Ammon's horn (tissue), 1 donor: ENCODE measurements around the gene ADD1.
A peak's percentile ranks its signal among the peaks of the same experiment; 100 is the strongest.

Experiments used
- DNase-seq: peaks from one replicate; pipeline ENCODE4 v3.0.0-alpha.2; 2016; ENCODE audit warnings: low spot score

Gene ADD1

DNA sequence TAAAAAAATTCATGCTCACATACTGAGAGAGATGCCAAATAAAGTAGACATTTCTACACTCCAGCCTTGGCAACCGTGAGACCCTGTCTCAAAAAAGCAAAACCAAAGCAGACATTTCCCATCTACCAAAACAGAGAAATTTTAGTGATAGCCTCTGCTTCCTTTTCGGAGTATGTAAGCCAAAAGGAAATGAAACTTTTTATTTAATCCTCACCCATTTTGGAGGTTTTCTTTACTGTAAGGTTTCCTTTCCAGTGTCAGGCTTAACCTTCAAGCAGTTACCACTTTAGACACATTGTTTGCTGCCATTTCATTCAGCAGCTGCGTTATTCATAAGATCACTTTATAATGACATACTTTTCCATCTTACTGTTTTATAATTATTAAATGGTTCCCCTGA, 15.9 kb downstream of the ADD1 start:
- no peak for DNase-seq

DNA sequence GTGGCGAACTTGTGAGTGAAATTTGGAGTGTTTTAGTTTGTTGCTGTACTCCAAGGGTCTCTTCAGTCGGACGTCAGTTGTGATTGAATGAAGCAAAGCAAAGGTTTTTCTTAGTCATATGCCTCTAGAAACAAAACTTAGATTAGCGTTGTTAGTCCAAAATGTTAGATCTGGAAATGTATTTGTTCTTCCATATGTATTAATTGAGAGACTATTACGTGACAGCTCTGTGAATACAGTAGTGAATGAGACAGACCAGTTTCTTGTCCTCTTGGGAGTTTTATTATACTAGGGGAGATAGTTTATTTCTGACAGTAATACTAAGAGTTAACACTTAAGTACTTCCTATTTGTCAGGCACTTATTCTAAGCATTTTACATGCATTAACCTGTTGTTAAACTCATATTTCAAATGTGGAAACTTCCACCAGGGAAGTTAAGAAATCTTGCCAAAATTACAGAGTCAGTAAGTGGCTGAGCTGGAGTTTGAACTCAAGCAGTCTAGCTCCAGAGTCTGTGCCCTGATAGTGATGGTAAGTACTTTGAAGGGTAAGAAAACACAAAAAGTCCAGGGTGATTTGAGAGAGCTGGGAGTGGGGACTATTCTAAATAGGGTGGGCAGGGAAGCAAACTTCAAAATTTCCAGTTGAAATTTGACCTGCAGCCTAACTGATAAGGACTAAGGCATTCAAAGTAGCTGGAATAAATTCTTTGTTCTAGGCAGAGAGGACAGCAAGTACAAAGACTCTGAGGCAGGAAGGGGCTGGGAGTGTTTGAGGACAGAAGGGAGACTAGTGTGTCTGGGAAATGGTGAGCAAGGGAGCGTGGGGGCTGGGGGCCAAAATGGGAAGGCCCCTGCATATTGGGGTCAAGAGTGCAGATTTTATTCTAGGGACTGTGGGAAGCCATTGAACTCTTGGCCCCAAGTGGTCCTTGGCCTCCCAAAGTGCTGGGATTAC, 17.0 kb downstream of the ADD1 start:
- no peak for DNase-seq

DNA sequence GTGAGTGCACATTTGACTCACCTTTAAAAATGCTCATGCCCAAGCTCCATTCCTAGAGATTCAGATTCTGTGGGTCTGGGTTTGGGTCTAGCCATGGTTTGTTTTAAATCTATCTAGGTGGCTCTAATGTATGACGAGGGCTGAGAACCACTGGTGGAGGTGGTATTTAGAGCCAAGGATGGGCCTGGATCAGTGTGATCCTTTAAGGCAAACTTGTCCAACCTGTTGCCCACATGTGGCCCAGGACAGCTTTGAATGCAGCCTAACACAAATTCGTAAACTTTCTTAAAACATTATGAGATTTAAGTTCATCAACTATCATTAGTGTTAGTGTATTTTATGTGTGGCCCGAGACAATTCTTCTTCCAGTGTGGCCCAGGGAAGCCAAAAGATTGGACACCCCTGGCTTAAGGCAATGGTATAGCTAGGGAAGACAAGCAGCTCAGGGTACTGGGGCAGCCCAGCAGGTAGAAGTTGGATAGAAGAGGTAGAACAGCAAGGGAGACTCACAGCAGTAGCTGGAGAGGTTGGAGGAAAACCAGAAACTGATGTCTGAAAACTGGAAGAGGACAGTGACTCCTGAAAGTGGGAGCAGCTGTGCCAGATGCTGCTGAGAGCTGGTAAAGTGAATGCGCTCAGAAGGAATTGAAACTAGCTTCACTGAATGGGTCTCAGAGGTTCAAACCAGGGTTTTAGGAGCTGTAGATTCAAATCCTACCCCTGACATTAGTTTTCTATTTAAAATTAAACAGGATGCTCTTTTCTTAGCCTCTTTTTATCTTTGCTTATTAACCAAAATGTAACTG, 18.2 kb downstream of the ADD1 start:
- no peak for DNase-seq

DNA sequence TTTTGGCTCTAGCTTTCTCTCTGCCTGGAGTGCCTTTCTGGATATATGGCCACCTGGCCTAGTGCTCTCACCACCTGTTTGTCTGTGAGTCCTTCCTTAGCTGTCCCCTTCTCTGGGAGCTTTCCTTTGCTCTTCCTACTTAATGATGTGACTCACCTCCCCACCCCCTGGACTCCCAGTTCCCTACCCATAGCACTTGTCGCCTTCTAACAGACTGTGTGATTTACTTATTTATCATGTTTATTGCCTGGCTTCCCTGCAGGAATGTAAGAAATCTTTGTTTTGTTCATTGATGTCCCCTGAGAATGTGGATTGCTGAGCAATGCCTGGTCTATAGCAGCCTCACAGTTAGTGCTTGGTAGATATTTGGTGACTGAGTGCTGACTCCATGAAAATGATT, 18.9 kb downstream of the ADD1 start:
- no peak for DNase-seq

DNA sequence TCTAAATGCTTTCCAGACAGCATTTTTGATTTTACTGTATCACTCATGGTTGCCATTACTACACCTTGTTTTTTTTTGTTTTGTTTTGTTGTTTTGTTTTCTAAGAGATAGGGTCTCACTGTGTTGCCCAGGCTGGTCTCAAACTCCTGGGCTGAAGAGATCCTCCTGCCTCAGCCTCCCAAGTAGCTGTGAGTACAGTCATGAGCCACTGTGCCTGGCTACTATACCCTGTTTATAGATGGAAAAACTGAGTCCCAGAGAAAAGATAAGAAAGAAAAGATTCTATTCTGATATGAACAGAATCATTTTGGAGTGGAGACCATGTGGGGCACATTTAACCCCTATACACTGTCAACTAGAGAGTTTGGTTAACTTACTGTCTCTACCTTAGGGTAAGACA, 20.0 kb downstream of the ADD1 start:
- DNase-seq: no peak

DNA sequence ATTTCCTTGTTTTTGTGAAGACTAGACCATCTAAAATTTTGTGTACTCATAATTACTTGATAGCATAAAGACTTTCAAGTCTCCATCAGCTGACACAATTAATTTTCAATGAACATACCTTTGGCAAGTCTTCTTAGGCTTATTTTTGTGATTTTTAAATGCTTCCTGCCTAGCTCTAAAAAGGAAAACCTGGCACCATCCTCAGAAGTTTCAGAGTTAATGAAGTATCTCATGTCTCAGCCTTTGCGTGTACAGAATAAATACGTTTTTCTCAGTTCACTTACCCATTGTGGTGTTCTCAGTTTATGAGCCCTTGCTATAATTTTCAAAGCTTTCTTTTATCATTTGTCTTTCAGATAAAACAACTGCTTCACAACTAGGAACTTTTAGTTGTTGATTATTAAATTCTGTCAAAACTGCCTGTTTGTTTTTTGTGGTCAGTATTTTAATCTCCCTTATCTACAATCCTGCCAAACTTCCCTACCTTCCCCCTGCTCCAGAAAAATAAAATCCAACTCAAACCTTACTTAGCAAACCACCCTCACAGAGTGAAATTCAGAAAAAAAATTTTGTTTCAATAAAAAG, 21.6 kb downstream of the ADD1 start:
- DNase-seq: no peak

DNA sequence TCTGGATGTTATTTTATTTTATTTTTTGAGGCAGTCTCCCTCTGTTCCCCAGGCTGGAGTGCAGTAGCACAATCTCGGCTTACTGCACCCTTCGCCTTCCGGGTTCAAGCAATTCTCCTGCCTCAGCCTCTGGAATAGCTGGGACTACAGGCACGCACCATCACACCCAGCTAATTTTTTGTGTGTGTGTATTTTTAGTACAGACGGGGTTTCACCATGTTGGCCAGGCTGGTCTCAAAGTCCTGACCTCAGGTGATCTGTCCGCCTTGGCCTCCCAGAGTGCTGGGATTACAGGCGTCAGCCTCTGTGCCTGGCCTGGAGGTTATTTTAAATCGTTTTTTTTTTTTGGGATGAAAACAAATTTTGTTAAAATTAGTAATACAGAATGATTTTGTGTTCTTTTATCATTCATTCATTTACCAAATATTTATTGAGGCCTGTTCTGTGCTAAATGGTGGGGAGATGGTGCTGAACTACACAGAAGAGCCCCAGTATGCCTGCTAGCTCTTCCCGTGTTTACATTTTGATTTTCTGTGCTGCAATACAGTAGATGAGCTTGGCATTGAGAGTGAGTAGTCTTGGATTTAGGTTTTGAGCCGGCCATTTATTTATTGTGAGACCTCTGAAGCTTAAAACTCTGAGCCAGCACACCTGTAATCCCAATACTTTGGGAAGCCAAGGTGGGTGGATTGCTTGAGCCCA, 22.7 kb downstream of the ADD1 start:
- DNase-seq: no peak

DNA sequence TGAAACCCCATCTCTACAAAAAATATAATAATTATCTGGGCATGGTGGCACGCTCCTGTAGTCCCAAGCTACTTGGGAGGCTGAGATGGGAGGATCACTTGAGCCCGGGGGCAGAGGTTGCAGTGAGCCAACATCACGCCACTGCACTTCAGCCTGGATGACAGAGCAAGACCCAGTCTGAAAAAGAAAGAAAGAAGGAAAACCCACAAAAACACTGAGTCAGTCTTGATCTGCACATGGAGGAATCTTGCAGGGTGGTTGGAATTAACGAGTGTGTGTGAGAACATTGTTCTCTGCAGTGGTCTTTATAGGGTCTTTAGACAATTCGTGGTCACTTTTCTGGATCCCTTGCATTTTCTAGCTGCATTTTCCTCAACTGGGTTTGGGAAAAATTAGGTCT, 23.2 kb downstream of the ADD1 start:
- no peak for DNase-seq

DNA sequence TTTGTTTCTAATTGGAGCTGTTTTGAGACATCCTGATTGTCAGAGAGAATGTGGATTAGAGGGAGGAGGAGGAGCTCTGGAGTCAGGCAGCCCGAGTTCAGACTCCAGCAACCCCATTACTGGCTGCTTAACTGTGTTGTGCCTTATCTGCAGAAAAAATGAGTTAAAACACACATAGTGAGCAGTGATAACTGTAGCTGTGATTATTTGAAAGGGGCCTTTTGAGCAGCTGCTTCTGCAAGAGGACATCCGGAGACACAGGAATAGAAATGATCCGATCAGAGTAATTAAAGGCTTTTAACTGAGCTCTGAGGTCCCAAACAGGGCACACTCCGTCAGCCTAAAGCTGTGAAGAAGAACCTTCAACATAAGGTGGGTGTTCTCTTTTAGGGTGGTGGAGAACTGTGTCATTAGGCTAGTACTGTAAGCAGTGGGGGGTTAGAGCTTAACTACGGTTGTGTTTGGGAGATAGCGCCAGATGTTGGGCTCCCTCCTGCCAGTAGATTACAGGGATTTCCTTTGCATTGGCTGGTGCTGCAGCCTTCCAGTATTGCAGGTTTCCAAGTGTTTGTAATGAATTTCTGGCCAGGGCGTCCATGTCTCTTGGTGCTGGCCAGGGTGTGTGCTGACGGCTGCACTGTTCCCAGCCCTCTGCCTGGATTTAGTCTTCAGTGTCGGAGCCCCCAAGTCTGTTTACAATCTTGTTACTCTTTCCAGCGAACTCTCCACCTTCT, 24.3 kb downstream of the ADD1 start:
- DNase-seq: no peak

DNA sequence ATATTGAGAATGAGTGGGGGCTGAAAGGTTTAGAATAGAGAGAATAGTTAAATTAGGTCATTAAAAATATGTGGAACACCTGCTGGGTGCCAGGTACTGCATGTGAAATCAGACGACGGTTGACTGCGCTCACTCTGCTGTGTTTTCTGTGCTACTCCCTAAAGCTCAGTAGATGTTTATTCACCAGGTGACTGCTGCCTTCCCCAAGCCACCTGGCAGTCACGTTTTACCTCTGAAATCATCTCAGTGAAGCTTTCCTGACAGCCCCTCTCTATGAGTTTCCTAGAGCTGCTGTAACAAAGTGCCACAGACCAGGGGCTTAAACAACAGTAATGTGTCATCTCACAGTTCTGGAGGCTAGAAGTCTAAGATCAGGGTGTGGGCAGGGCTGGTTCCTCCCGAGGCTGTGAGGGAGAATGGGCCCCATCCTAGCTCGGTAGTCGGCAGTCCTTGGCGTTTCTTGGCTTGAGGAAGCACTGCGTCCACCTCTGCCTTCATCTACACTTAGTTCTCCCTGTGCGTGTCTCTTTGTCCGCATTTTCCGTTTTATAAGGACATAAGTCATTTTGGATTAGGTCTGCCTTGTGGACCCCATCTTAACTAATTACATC, 25.3 kb downstream of the ADD1 start:
- no peak for DNase-seq

DNA sequence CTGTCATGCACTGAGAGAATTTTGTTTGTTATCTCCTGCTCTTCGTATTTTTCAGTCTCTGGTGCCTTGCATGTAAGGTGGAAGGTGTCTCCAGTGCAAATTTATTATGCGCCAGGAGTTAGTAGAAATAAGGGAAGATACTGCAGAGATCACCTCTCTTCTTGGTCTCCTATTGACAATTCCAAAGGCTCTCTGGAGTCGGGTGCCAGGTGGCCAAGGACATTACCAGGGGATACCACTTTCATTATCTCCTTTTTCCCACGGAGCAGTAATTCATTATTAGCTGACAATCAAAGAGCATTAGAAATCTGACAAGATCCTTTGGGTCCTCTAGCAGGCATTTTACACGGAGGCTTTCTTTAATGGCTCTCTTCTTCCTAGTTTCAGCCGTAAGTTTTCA, 26.0 kb downstream of the ADD1 start:
- DNase-seq: no peak

DNA sequence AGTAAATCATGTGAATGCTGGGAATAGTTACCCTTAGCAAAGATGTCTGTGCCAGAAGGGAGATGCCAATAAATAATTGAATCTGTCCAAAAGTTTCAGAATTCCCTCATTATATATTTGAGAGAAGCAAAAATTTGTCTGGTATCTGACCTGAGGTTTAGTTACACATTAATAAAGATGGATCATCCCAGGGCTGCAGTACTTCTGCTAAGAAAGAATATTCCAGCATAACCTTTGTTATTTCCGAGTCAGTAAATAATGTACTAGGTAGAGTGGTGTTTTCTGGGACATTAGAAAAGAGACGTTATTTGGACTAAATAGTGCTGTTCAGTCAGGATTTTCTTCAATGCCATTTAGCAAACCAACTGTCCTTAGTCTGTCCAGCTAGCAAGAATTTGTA, 26.4 kb downstream of the ADD1 start:
- DNase-seq: no peak

DNA sequence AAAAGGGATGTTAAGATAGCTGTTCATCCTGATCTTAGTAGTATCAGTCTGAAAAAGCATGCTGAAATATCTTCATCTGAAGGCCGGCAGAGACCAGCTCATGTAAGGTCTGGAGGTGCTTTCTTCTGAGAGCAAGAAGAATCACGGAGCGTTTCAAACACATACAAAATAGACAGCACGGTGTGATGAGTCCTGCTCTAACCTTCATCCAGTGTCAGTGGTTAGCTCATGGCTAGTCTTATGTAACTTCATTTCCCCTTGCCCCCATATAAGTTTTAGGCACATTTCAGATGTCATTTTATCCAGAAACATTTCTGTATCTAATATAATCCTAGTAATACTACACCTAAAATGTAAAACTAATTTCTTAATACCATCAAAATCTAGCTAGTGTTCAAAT, 27.8 kb downstream of the ADD1 start:
- DNase-seq: no peak

DNA sequence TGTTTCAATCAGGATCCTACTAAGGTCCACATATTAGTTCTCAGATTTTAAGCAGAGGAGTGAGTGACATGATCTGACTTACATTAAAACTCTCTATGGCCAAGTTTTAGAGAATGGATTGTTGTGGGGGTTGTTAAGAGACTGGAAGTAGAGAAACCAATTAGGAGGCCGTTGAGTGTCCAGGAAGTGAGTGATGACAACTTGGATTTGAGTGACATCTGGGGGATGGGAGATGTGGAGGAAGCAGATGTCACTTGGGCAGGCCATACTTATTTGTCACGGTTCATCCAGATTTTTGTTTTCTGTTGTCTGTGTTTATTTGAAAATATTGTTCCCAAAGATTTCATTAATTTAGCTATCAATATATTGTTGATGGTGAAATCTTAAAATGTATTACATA, 28.3 kb downstream of the ADD1 start:
- no peak for DNase-seq

DNA sequence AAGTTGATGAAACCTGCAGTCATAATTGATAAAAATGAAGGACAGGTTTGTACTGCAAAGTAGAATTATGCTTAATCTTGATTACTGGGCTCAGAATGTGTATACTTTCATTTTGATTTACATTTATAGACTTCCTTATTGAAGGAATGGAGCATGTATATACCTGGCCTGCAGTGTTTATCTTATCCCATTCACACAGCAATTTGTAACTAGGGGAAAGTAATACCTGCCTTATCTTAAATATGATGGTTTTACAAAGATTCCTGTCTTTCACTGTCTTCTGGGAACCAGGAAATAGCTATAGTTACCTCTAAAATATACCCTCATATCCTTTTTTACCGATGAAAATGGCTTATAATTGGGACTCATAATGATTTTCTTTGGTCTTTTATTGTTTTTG, 29.7 kb downstream of the ADD1 start:
- DNase-seq: no peak

DNA sequence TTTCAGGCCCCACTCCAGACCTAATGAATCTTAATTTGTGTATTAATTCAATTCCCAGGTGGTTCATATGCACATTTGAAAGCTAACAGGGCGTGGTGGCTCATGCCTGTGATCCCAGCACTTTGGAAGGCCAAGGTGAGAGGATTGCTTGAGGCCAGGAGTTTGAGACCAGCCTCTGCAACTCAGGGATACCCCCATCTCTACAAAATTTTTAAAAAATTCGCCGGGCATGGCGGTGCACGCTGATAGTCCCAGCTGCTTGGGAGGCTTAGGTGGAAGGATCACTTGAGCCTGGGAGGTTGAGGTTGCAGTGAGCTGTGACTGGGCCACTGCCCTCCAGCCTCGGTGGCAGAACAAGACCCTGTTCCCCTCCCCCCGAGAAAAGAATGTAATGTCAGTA, 31.2 kb downstream of the ADD1 start:
- no peak for DNase-seq

DNA sequence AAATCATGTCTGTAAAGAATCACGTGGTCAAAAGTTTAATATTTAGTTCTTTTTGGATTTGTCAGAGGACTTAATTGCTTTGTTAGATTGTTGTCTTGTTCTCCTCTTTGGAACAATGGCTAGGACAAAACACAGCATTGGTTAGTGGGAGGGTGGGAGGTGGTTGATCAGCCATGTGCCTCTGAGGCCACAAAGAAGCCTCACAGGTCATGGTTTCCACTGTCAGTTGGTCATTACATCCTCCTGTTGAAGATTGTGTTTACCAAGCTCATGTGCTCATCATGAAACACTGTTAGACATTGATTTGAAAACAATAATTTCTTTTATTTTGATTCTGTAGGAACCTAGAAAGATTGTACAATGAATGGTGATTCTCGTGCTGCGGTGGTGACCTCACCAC, 31.9 kb downstream of the ADD1 start:
- DNase-seq: peak; percentile 86

DNA sequence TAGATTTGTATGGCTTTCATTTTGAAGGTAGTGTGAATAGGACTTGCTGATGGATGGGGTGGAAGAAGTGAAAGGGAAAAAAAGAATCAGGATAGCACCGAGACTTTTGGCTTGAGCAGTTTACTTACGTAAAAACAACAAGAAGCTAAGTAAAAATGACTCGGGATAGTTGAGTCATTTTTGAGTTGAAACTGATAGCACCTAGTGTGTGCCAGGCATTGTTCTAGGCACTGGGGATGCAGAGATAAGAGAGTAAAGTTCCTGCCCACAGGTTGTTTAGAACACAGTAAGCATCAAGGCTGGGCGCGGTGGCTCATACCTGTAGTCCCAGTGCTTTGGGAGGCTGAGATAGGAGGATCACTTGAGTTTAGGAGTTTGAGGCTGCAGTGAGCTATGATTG, 34.7 kb downstream of the ADD1 start:
- no peak for DNase-seq

DNA sequence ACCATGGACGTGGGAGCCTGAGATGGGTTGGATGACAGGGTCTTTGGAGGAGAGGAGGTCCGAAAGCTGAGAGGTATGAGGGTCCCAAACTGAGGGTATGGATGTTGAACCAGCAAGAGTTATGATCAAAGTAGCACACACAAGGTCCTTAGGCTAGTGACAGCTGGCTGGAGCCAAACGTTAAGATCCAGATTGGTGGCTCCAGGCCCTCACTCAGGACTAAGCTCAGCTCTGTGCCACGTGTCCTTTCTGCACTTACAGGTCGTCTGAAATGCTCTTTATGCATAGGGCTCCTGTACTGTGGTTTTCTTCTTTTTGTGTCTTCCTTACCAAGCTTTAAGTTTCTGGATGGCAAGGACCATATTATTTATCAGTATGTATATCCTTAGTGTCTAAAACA, 35.4 kb downstream of the ADD1 start:
- no peak for DNase-seq

DNA sequence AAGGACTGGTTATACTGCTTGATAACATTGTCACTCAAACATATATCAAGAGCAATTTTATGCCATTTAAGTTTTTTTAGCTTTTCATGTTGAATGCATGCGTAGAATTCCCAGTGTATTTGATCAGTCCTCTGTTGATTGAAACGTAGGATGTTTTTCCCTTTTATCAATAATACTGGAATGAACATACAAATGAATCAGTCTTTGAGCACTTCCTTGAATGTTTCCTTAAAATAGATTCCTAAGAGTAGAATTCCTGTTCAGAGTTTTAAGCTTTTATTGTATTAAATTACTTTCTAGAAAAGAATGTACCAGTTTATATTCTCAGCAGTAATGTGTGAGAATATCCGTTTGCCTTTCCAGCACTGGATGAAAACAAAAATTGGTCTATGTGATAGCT, 37.8 kb downstream of the ADD1 start:
- DNase-seq: no peak

DNA sequence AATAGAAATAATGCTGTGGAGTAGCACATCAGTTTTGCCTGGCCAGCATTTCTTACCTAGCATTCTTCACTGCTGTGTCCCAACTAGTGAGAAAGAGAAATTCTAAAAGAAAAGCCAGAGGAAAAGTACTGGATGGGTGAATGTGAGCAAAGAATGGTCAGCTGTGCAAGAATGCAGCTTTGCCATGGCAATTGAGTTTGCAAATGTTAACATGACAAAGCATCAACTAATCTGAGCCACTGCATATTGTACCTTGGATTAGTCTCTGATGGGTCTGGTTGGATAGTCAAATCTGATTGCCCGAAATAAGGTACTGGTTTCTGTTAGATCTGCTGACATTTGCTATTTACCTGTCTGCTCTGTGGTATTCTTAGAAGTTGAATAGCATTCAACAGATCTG, 38.7 kb downstream of the ADD1 start:
- no peak for DNase-seq
